Colonic mucosa (tissue), 4 donors: ENCODE measurements around the gene ASPG. TPM values are rescaled to one million over a fixed set of nuclear protein-coding genes. Genes with fewer than 3 reads are reported as not detected.

Experiments used
- DNase-seq: peaks from one replicate; pipeline ENCODE4 v3.0.0-alpha.2; 2020
- H3K27ac ChIP-seq: fragments of 200-600 bp; one replicate; pipeline ENCODE4 v1.8.0; 2021
- H3K27me3 ChIP-seq: fragments of 200-600 bp; one replicate; pipeline ENCODE4 v1.8.0; 2021
- H3K36me3 ChIP-seq: fragments of 200-600 bp; one replicate; pipeline ENCODE4 v1.8.0; 2021
- H3K4me1 ChIP-seq: fragments of 200-600 bp; one replicate; pipeline ENCODE4 v1.8.0; 2021; ENCODE audit warnings: mild to moderate bottlenecking
- H3K4me3 ChIP-seq: fragments of 200-600 bp; one replicate; pipeline ENCODE4 v1.8.0; 2021
- H3K9ac ChIP-seq, 2 donors: one replicate each; pipeline ENCODE4 v1.7.0; 2013; ENCODE audit warnings: control low read depth in 2 of 2, low read depth in 2 of 2, low read length in 2 of 2
- H3K9me3 ChIP-seq: fragments of 200-600 bp; one replicate; pipeline ENCODE4 v1.8.0; 2021
- CTCF ChIP-seq: fragments of 200-600 bp; IDR thresholded peaks from one replicate; pipeline ENCODE4 v1.8.0; 2022; ENCODE audit warnings: antibody characterized with exemption, mild to moderate bottlenecking
- intact Hi-C: fragments of 100-400 bp; cut with DNase I; formaldehyde crosslinking; loops from one replicate; pipeline ENCODE4 v1.14.1; 2022
- total RNA-seq, 2 donors: library from RNA; stranded (reverse); fragmentation: NEBNext Ultra II Directional in 1 of 2; extraction: Animal tissue kit (Norgen Biotek cat#: 25700) in 1 of 2; gene quantifications; one replicate each; pipeline ENCODE4 v1.2.1, GENCODE V29; 2021
- donor health status: healthy.
- donor health status: DM: no; HTN: no; CAD: no.
- donor health status: DM: no; HTN: no; CAD: no.

ASPG gene
- total RNA-seq, 2 donors from 2014 or later, result 1.4 to 7.5 TPM

GRCh38 chr14:104149617-104150135 lies 64.2 kb downstream of the ASPG start:
- Histone ChIP-seq H3K4me3 (no peak overlapping the region), H3K4me1 (no peaks in the 10 kb centered on the region), H3K9me3 (no peaks in the 10 kb centered on the region), H3K36me3 (no peaks in the 10 kb centered on the region), H3K27me3 (no peaks in the 10 kb centered on the region), H3K9ac (no peak overlapping the region), H3K27ac (no peak overlapping the region)
- no peak for TF ChIP-seq CTCF
- intact Hi-C loops, result no loop called here
- no peak for DNase-seq

GRCh38 chr14:104150136-104151025 lies 64.9 kb downstream of the ASPG start:
- H3K9me3 ChIP-seq, result no peaks in the 10 kb centered on the region
- TF ChIP-seq CTCF, result no peak
- no peaks in the 10 kb centered on the region for H3K36me3 ChIP-seq
- no peak overlapping the region for H3K4me3 ChIP-seq
- no peak for DNase-seq
- H3K4me1 ChIP-seq, result no peaks in the 10 kb centered on the region
- H3K9ac ChIP-seq, result no peak overlapping the region
- H3K27ac ChIP-seq, result no peak overlapping the region
- H3K27me3 ChIP-seq, result no peaks in the 10 kb centered on the region
- intact Hi-C loops, result no loop called here

DNA sequence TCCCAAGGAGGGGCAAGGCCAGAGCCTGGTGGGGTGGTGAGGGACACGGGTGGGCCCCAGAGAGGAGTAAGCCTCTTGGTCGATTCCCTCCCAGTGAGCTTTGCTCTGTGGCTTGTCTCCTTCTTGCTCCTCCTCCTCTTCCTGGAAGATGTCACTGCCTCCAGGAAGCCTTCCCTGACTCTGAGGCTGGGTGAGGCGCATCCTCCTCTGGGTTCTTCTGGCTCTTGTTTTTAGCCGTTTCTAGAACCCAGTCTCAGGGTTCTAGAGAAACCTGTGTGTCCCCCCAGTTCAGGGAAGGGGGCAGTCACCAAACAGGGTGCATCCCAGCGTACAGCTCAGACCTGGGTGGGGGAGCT lies 65.5 kb downstream of the ASPG start:
- Histone ChIP-seq H3K9me3 (no peaks in the 10 kb centered on the region), H3K27me3 (no peaks in the 10 kb centered on the region), H3K27ac (no peak overlapping the region), H3K9ac (no peak overlapping the region), H3K4me1 (no peaks in the 10 kb centered on the region), H3K36me3 (no peaks in the 10 kb centered on the region), H3K4me3 (no peak overlapping the region)
- no peak for TF ChIP-seq CTCF
- DNase-seq, result no peak
- intact Hi-C loops, result no loop called here

DNA sequence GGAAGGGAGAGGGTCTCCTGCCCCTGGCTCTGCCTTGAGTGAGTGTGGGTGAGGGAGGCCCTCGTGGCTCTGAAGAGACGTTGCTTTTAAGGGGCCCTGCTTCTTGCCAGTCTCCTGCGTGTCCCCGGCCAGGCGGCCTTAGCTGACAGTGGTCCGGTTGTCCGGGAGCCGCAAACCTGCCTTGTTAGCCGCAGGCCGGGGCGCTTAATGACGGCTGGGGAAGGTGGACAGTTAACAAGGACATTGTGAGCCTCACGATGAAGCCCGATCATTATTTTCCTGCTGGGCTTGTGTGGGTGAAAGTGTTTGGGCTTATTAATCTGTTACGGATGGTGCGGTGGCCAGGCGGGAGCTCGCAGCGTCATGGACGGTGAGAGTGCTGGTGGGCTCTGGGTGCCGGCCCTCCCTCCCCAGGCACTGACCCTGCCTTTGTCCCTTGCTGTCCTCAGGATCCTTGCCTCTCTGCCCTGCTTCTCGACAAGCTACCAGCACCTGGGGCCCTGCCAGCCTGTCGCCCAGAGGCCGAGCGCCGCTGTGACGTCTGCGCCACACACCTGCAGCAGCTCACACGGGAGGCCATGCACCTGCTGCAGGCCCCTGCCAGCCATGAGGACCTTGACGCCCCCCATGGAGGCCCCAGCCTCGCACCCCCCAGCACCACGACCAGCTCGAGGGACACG lies 66.2 kb downstream of the ASPG start:
- no peaks in the 10 kb centered on the region for H3K9me3 ChIP-seq
- no peaks in the 10 kb centered on the region for H3K36me3 ChIP-seq
- intact Hi-C loops, result no loop called here
- no peak overlapping the region for H3K9ac ChIP-seq
- H3K27ac ChIP-seq, result no peak overlapping the region
- no peaks in the 10 kb centered on the region for H3K27me3 ChIP-seq
- no peak for DNase-seq
- H3K4me3 ChIP-seq, result no peak overlapping the region
- TF ChIP-seq CTCF, result no peak
- no peaks in the 10 kb centered on the region for H3K4me1 ChIP-seq

GRCh38 chr14:104152246-104152575 lies 66.7 kb downstream of the ASPG start:
- DNase-seq, result no peak
- Histone ChIP-seq H3K4me1 (no peaks in the 10 kb centered on the region), H3K9me3 (no peaks in the 10 kb centered on the region), H3K4me3 (no peak overlapping the region), H3K9ac (no peak overlapping the region), H3K27me3 (no peaks in the 10 kb centered on the region), H3K36me3 (no peaks in the 10 kb centered on the region), H3K27ac (no peak overlapping the region)
- intact Hi-C loops, result no loop called here
- TF ChIP-seq CTCF, result no peak
